ENCODE measurements around the gene MINDY1.

MINDY1 gene

GRCh38 chr1:150985179-150985825 lies 21.4 kb downstream of the MINDY1 start:
- DNase-seq (ENCODE audit: low spot score) = no peak

DNA sequence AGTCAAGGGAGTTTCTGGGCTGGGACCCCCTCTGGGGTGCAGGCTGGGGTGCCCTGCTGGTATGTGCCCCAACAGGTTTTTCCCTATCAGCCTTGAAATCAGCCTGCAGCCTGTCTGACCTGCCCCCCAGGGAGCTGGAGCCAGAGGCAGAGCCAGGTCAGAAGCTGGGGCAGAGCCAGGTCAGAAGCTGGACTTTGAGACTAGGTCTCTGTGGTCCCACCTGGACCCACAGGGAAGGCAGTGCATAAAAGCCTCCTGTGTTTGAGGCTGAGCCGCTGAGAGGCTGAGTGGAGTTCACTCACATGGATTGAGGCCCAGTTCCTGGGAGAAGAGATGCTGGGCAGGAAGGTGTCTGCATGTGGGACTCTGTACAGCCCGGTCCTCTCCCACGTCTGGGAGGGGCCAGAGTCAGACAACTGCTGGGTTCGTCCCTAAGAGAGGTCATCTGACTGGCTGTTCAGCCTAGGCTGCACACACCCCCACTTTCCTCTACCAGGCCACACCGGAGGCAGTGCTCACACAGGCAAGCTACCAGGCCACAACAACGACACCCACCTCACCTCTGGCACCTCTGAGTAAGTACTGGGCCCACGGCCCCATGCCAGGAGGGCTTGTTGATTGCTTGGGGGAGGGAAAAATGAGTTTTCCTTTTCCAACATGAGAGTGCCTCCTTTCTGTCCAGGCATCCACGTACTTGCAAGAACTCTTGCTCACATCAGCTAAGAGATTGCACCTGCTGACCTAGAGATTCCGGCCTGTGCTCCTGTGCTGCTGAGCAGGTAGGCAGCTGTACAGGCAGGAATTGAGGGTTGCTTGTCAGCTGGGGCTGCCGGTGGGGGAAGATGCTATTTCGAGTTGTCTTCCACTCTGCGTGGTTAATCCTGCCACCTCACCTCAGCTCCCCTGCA lies 24.6 kb downstream of the MINDY1 start, which contains the start of gene ANXA9:
TSS of gene ANXA9 (plus strand) at position 488 of the 908 bp plus-strand sequence. CDS start 814 bp downstream, outside the sequence.
- no peak for DNase-seq (ENCODE audit: low spot score)

GRCh38 chr1:150981177-150981804 lies 25.4 kb downstream of the MINDY1 start:
- DNase-seq (ENCODE audit: low spot score) = no peak

DNA sequence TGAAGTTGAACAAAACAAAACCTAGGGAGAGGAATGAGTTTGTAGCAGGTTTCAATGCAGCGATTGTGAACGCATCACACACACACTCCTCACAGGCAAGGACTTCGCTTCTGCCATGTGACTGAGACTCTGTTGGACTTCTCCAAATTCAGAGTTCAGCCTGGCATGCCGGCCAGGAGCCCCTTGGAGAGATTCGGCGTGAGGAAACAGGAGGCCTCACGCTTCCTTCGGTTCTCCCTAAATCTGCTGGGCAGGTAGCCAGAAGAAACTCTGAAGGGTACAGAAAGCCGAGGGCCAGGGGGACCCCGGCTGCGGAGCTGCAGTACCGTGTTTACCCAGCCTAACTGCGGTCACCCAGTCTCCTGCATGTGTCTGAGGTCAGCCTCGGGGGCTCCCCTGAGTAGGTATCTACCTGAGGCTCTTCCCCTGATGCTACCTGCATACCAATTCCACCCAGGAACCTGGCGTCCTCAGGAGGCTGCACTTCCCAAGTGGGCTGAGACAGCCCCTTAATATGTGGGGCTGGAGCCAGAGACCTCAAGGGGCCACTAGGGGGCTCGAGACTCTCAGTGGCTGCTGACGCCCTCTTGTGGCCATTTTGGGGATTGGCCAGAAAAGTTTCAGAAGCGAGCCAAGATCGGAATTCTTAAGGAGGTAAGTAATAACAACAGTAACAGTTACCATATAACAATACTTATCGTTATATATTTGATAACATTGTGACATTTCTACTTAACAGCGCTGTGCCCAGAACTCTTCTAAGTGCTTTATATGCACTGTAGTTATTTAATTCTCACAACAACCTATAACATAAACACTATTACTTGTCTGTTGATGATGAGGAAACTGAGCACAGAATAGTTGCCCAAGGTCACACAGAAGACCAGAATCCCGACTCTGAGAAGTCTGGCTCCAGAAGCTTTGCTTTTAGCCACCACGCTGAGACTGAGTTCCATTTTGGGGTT lies 27.3 kb downstream of the MINDY1 start:
- DNase-seq (ENCODE audit: low spot score) = peak; percentile 92

- peak; percentile 55 for DNase-seq (ENCODE audit: low spot score)
These were observed 29.6 kb downstream of the MINDY1 start for GRCh38 chr1:150976879-150977694.

DNA sequence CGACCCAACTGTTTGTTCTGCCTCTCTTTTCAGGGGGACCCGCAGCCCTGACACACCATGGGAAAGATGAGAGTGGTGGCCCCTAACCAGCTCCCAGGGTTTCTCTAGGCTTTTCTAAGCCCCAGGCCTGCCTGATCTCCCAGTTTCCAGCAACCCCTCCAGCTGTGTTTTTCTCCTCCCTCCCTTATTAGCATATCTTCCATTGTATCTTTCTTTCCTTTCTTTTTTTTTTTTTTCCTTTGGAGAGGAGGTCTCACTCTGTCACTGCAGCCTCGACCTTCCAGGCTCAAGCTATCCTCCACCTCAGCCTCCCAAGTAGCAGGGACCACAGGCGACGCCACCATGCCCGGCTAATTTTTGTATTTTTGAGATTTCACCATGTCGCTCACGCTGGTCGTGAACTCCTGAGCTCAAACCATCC lies 30.3 kb downstream of the MINDY1 start:
- DNase-seq (ENCODE audit: low spot score) = no peak

DNA sequence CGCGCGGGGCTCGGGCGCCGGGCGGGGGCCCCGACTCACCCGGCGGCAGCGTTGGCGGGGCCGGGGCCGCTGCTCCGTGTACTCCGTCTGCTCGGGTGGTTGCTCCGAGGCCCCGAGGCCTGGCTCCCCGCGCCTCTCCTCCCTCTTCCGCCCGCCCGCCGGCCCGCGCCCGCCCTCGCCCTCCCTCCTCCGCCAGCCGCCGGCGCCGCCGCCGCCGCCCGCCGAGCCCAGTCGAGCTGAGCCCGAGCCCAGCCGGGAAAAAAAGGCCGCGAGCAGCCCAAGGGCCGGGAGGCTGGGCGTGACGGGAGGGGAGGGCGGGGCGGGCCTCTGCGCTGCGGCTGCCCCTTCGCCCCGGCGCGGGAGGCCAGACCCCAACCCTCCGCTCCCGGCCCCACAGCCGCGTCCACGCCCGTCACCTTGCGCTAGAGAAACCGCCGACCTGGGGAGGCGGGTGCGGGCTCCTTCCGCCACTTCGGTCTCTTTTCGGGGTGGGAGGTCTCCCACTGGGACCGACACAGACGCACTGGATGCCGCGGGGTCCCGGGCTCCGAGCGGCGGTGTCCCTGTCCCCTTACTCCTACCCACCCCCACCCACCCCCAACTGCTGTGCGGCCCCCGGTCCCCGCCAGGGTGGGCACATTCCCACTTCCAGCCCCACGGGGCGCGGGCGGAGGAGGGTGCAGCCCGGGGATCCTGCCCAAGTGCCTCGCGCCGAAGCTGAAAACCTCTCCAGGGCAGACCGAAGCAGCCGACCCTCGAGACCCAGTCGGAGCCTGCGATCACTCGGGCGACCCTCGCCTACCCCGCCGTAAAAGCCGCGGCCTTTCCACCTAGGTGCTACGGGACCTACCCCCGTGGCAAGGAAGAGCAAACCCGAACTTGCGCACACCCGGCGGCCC lies 31.9 kb downstream of the MINDY1 start, which contains the start of gene CERS2:
TSS of gene CERS2 (minus strand) at position 256 of the 899 bp plus-strand sequence. CDS start 5,745 bp downstream, outside the sequence.
- DNase-seq (ENCODE audit: low spot score) = peak; percentile 89

GRCh38 chr1:150973836-150974579 lies 32.7 kb downstream of the MINDY1 start:
- peak; percentile 46 for DNase-seq (ENCODE audit: low spot score)

GRCh38 chr1:150973258-150973835 lies 33.4 kb downstream of the MINDY1 start:
- DNase-seq (ENCODE audit: low spot score) = peak; percentile 44

DNA sequence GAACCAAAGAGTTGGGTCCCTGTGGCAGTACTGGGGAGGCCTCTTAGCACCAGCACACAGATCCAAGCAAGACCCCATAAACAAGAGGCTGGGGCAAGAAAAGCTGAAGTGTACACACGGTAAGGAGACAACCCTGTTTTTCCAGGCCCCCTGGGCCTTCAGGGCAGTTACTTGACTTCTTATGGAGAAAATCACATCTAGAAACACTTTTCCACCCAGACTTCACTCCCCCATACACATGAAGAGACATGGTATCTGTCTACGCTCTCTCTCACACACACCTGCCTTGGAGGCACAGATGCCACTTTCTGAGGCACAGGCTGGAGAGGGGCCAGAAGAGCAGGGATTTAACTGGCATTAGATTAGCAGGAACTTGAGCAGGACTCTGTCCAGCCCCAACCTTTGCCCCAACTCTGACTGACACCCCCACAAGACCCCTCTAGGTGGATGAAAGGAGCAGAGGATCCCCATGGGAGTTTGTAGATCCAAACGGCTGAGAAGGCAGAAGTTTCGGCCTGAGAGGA lies 34.2 kb downstream of the MINDY1 start:
- no peak for DNase-seq (ENCODE audit: low spot score)

- DNase-seq (ENCODE audit: low spot score) = no peak
These were observed 34.9 kb downstream of the MINDY1 start for GRCh38 chr1:150971583-150972416.

DNA sequence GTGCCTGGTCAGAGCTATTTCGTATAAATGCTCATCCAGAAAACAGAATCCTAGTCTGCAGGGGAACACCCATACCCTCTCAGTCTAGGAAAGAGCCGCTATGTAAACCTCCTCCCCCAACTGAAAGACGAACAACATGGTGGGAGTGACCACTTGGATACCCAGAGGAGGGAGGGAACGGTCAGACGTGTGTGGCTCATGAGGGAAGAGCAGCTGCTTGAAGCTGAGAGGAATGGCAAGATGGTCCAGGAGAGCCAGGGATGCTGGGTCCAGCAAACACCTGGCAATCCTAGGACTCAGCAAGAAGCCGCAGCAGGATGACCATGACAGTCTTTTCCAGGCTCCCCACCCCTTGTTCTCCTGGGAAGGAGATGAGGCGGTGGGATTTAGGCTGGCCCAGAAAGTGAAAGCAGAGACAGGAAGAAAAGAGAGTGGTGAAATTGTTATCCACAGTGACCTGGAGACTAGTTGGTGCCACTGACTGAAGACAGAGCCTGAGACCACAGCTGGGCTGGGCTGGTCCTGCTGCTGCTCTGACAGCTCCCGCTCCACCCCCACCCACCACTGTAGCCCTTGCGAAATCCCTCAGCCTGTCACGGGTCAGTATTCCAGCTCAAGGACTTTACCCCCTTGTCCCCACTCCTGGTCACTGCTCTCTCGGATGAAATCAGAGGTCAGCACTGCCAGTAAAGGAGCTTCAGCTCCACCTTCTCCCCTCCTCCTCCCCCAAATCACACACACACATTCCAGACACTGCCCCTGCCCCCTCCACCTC lies 35.7 kb downstream of the MINDY1 start:
- peak; percentile 73 for DNase-seq (ENCODE audit: low spot score)

GRCh38 chr1:150969626-150970025 lies 37.1 kb downstream of the MINDY1 start:
- no peak for DNase-seq (ENCODE audit: low spot score)

DNA sequence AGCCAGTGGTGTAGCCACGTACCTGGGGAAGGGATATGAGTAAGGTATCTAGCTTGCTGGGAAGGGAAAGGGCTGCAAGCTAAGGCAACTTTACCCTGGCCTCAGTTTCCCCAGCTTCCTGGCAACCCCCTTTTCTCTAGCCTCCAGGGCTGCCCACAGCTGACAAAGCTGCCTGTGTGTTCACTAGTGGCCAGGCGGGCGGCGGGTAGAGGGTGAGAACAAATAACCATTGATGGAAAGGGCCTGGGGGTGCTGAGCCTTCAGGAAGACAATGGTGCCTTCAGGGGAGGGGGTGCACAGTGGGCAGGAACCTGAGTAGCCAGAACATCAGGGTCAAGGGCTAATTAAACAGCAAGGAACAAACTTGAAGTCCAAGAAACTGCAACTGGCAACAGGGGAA lies 38.2 kb downstream of the MINDY1 start:
- no peak for DNase-seq (ENCODE audit: low spot score)

- no peak for DNase-seq (ENCODE audit: low spot score)
These were observed 38.8 kb downstream of the MINDY1 start for GRCh38 chr1:150967936-150968335.

DNA sequence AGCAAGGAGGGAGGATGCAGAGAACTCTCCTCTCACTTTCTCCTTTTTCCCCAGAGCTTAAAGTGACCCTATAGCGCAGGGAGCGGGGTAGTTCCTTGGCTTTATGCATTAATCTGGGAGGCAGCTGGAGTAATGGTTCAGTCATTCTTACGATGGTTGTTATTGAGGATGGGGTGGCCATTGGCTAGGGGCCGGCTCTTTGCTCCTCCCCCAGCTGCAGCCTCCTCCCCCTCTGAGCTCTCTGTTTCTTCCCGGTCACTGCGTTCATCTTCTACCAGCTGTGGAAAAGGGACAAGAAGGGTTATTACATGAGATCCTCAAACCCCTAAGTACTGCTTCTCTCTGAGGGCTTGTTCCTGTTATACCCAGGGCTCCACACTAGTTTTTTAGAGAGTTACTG lies 40.7 kb downstream of the MINDY1 start:
- no peak for DNase-seq (ENCODE audit: low spot score)

All from hepatic stellate cell (primary cell).